ENCODE results near the gene ADARB1.
"Not testable (repeated sequence)": the region's sequence is repeated elsewhere in the genome, so short reads cannot be mapped to it uniquely, and the experiment has no call there.

Gene ADARB1

GRCh38 chr21:45117314-45117713, 42.9 kb downstream of the ADARB1 start:
- DNase-seq (ENCODE audit: low spot score), result no peak

GRCh38 chr21:45118099-45118498, 43.7 kb downstream of the ADARB1 start:
- no peak for DNase-seq (ENCODE audit: low spot score)

- no peak for DNase-seq (ENCODE audit: low spot score)
Observed at GRCh38 chr21:45119812-45120211, 45.4 kb downstream of the ADARB1 start.

GRCh38 chr21:45120975-45121374, 46.6 kb downstream of the ADARB1 start:
- DNase-seq (ENCODE audit: low spot score), result no peak

- no peak for DNase-seq (ENCODE audit: low spot score)
Observed at GRCh38 chr21:45122030-45122429, 47.6 kb downstream of the ADARB1 start.

GRCh38 chr21:45122432-45123132, 48.2 kb downstream of the ADARB1 start:
- DNase-seq (ENCODE audit: low spot score), result no peak

- DNase-seq (ENCODE audit: low spot score), result no peak
Observed at GRCh38 chr21:45123440-45123839, 49.1 kb downstream of the ADARB1 start.

- no peak for DNase-seq (ENCODE audit: low spot score)
Observed at GRCh38 chr21:45124596-45124995, 50.2 kb downstream of the ADARB1 start.

- DNase-seq (ENCODE audit: low spot score), result no peak
Observed at GRCh38 chr21:45125357-45125756, 51.0 kb downstream of the ADARB1 start.

- DNase-seq (ENCODE audit: low spot score), result no peak
Observed at GRCh38 chr21:45126204-45126626, 51.8 kb downstream of the ADARB1 start.

- DNase-seq (ENCODE audit: low spot score), result no peak
Observed at GRCh38 chr21:45126983-45127382, 52.6 kb downstream of the ADARB1 start.

- DNase-seq (ENCODE audit: low spot score), result no peak
Observed at GRCh38 chr21:45127937-45128336, 53.6 kb downstream of the ADARB1 start.

GRCh38 chr21:45128613-45129188, 54.3 kb downstream of the ADARB1 start:
- peak; percentile 66 for DNase-seq (ENCODE audit: low spot score)

- no peak for DNase-seq (ENCODE audit: low spot score)
Observed at GRCh38 chr21:45129189-45129923, 55.0 kb downstream of the ADARB1 start.

- DNase-seq (ENCODE audit: low spot score), result peak; percentile 73
Observed at GRCh38 chr21:45130324-45130774, 56.0 kb downstream of the ADARB1 start.

GRCh38 chr21:45131537-45131999, 57.2 kb downstream of the ADARB1 start:
- no peak for DNase-seq (ENCODE audit: low spot score)

GRCh38 chr21:45132841-45133573, 58.6 kb downstream of the ADARB1 start:
- DNase-seq (ENCODE audit: low spot score), result no peak

GRCh38 chr21:45133574-45134278, 59.3 kb downstream of the ADARB1 start:
- not testable (repeated sequence) for DNase-seq (ENCODE audit: low spot score)

- no peak for DNase-seq (ENCODE audit: low spot score)
Observed at GRCh38 chr21:45134279-45135076, 60.1 kb downstream of the ADARB1 start.

- DNase-seq (ENCODE audit: low spot score), result no peak
Observed at GRCh38 chr21:45135122-45135521, 60.7 kb downstream of the ADARB1 start.

- no peak for DNase-seq (ENCODE audit: low spot score)
Observed at GRCh38 chr21:45135868-45136267, 61.5 kb downstream of the ADARB1 start.

All from AG08396 (cell line).